ENCODE measurements around the gene STARD5. TPM values are rescaled to one million over a fixed set of nuclear protein-coding genes. Genes with fewer than 3 reads are reported as not detected.
"Not testable (repeated sequence)": the region's sequence is repeated elsewhere in the genome, so short reads cannot be mapped to it uniquely, and the experiment has no call there.

Gene STARD5
- total RNA-seq, 2 donors from 2014 or later, result 1.3 to 9.6 TPM

GRCh38 chr15:81331600-81331999 is 7.7 kb upstream of the STARD5 start:
- intact Hi-C loops (cut with DNase I), result no loop called here
- DNase-seq (no peak), ATAC-seq (no peak)
- Histone ChIP-seq H3K27me3 (no peaks in the 10 kb centered on the region), H3K4me1 (no peaks in the 10 kb centered on the region), H3K36me3 (replicated peaks in 1 of 2; ENCODE audit: insufficient read depth in 1 of 2, low read depth in 2 of 2) (no peaks in the 10 kb centered on the region), H3K9me3 (no peaks in the 10 kb centered on the region), H3K27ac (no peak overlapping the region), H3K4me3 (no peak overlapping the region)
- WGBS, 2 donors, result 85 to 91% methylated on average over 13 to 15 of the region's 15 CpGs
- TF ChIP-seq POLR2A (IDR thresholded peaks at IDR 0.05) (no peak), CTCF (IDR thresholded peaks at IDR 0.05) (no peak)

- WGBS, 2 donors, result 71 to 83% methylated on average over 9 of the region's 9 CpGs
- intact Hi-C loops (cut with DNase I); H3K4me3 ChIP-seq; H3K4me1 ChIP-seq; ATAC-seq; H3K36me3 ChIP-seq (replicated peaks in 1 of 2; ENCODE audit: insufficient read depth in 1 of 2, low read depth in 2 of 2); DNase-seq; H3K27ac ChIP-seq; H3K27me3 ChIP-seq; H3K9me3 ChIP-seq: not testable (repeated sequence)
Measured at GRCh38 chr15:81331141-81331540, 7.2 kb upstream of the STARD5 start.

- intact Hi-C loops (cut with DNase I), result no loop called here
Measured at GRCh38 chr15:81330366-81331090, 6.6 kb upstream of the STARD5 start.

GRCh38 chr15:81329446-81329845 is 5.5 kb upstream of the STARD5 start:
- intact Hi-C loops (cut with DNase I), result no loop called here
- ATAC-seq (no peak), DNase-seq (no peak)
- no peaks in the 10 kb centered on the region for H3K9me3 ChIP-seq
- H3K36me3 ChIP-seq (replicated peaks in 1 of 2; ENCODE audit: insufficient read depth in 1 of 2, low read depth in 2 of 2), result no peaks in the 10 kb centered on the region
- H3K27me3 ChIP-seq, result no peaks in the 10 kb centered on the region
- TF ChIP-seq CTCF (IDR thresholded peaks at IDR 0.05) (no peak), POLR2A (IDR thresholded peaks at IDR 0.05) (no peak)
- H3K4me3 ChIP-seq, result no peak overlapping the region
- peaks cover 10% of the 10 kb centered on the region for H3K4me1 ChIP-seq
- 98 to 100% methylated on average over 2 of the region's 2 CpGs for WGBS, 2 donors
- no peak overlapping the region for H3K27ac ChIP-seq

More at GRCh38 chr15:81330366-81331090, 6.6 kb upstream of the STARD5 start:
- H3K4me3 ChIP-seq, result no peak overlapping the region
- no peak overlapping the region for H3K27ac ChIP-seq
- WGBS, 2 donors, result 87 to 93% methylated on average over 5 of the region's 5 CpGs
- H3K27me3 ChIP-seq, result no peaks in the 10 kb centered on the region
- ATAC-seq (no peak), DNase-seq (no peak)
- TF ChIP-seq CTCF (IDR thresholded peaks at IDR 0.05) (no peak), POLR2A (IDR thresholded peaks at IDR 0.05) (no peak)
- no peaks in the 10 kb centered on the region for H3K36me3 ChIP-seq (replicated peaks in 1 of 2; ENCODE audit: insufficient read depth in 1 of 2, low read depth in 2 of 2)
- H3K4me1 ChIP-seq, result no peaks in the 10 kb centered on the region
- no peaks in the 10 kb centered on the region for H3K9me3 ChIP-seq

GRCh38 chr15:81327516-81327915 is 3.6 kb upstream of the STARD5 start:
- H3K36me3 ChIP-seq (replicated peaks in 1 of 2; ENCODE audit: insufficient read depth in 1 of 2, low read depth in 2 of 2), result no peaks in the 10 kb centered on the region
- ATAC-seq (no peak), DNase-seq (no peak)
- H3K27ac ChIP-seq, result no peak overlapping the region
- 83 to 91% methylated on average over 3 of the region's 3 CpGs for WGBS, 2 donors
- H3K27me3 ChIP-seq, result no peaks in the 10 kb centered on the region
- peaks cover 20% of the 10 kb centered on the region for H3K4me1 ChIP-seq
- intact Hi-C loops (cut with DNase I), result no loop called here
- no peak overlapping the region for H3K4me3 ChIP-seq
- no peak for TF ChIP-seq CTCF (IDR thresholded peaks at IDR 0.05)
- H3K9me3 ChIP-seq, result no peaks in the 10 kb centered on the region
